Activated T-helper 2 cell treated with anti-CD3 and anti-CD28 coated beads, Interferon-gamma antibody, Interleukin-2, Interleukin-4, amounts not matched to agents 10 μg/mL and 5 μg/mL and 100 μg/mL, durations not matched to agents 14 hours and 24 hours and 36 hours (primary cell): Measurements from ENCODE around the gene GLS. TPM values are rescaled to one million over a fixed set of nuclear protein-coding genes. Genes with fewer than 3 reads are reported as not detected.

Experiments used
- DNase-seq: peaks from one replicate; pipeline ENCODE4 v3.0.0; 2021; ENCODE audit warnings: low spot score
- H3K27ac Mint-ChIP-seq: one replicate; pipeline ENCODE4 v1.8.0; 2021; ENCODE audit warnings: mixed read lengths
- H3K27me3 Mint-ChIP-seq: one replicate; pipeline ENCODE4 v1.8.0; 2021; ENCODE audit warnings: low read depth, mixed read lengths
- H3K36me3 Mint-ChIP-seq: one replicate; pipeline ENCODE4 v1.8.0; 2021; ENCODE audit warnings: low read depth, mixed read lengths
- H3K4me1 Mint-ChIP-seq: one replicate; pipeline ENCODE4 v1.8.0; 2021; ENCODE audit warnings: low read depth, mixed read lengths
- H3K4me3 Mint-ChIP-seq: one replicate; pipeline ENCODE4 v1.8.0; 2021; ENCODE audit warnings: low read depth, mild to moderate bottlenecking, moderate library complexity, mixed read lengths
- H3K9me3 Mint-ChIP-seq: one replicate; pipeline ENCODE4 v1.8.0; 2021; ENCODE audit warnings: mixed read lengths
- intact Hi-C: fragments of 100-400 bp; cut with micrococcal nuclease; formaldehyde crosslinking; loops from one replicate; pipeline ENCODE4 v1.15.1; 2023
- total RNA-seq: library from RNA; stranded (reverse); gene quantifications from 2 replicates; pipeline ENCODE4 v1.2.3, GENCODE V29; 2022

The GLS gene
- total RNA-seq, 1 donor from 2014 or later: 195 TPM

DNA sequence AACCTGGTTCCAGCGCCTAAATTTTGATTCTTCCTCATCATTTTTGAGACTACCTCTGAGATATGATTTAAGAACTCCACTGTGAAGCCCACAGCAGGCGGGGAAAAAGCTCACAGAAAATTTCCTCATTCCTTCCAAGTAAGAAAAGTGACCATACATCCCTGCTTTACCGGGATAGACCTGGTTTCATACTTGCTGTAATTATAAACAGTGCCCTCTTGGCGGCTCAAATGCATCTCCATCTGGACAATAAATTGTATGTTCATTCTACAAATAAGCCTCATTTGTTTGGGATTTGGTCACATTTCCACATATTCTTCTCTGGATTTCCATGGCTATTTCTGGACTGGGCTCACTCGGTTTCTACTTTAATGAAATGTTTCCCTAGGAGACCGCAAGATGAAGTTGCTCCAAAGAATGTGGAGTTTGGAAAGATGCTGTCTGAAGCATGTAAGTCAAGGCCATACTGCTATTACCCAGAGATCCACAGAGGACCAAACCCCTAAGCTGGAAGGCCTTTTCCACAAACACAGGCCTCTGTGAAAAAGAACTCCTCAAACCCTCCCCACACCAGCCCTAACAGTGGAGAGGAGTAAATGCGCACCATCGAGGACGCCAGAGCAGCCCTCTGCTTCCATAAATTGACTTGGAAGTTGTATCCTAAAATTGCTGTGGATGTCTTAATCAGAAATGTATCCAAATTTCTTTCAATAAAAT lies 119.5 kb downstream of the GLS start:
- no peaks in the 10 kb centered on the region for H3K27me3 Mint-ChIP-seq
- H3K4me1 Mint-ChIP-seq: peaks cover 74% of the 10 kb centered on the region
- intact Hi-C loops: no loop called here
- H3K9me3 Mint-ChIP-seq: peaks cover 22% of the 10 kb centered on the region
- no peak overlapping the region for H3K4me3 Mint-ChIP-seq
- H3K36me3 Mint-ChIP-seq: peaks cover 97% of the 10 kb centered on the region
- DNase-seq: no peak
- H3K27ac Mint-ChIP-seq: peak overlapping the region; percentile 37

DNA sequence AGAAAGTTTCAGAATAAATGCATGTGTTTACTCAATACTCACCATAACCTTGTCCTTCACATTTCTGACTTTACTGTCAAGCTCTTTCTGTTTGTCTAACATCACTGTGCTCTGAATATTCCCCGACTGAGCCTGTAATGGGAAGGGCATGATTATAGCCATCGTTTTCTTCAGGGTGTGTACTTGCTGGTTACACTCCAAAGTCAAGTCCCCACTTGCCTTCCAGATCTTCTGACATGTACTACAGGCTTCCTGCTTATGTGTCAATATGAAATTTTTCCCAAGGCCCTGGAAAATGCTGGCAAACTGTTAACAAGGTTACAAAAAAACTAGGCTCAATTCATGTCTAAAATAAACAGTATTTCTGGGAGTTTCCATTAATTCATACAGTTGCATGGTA lies 120.4 kb downstream of the GLS start:
- intact Hi-C loops: no loop called here
- H3K4me1 Mint-ChIP-seq: peaks cover 69% of the 10 kb centered on the region
- H3K27ac Mint-ChIP-seq: peak overlapping the region; percentile 47
- peaks cover 21% of the 10 kb centered on the region for H3K9me3 Mint-ChIP-seq
- no peak for DNase-seq
- no peaks in the 10 kb centered on the region for H3K27me3 Mint-ChIP-seq
- H3K4me3 Mint-ChIP-seq: no peak overlapping the region
- peaks cover 97% of the 10 kb centered on the region for H3K36me3 Mint-ChIP-seq

DNA sequence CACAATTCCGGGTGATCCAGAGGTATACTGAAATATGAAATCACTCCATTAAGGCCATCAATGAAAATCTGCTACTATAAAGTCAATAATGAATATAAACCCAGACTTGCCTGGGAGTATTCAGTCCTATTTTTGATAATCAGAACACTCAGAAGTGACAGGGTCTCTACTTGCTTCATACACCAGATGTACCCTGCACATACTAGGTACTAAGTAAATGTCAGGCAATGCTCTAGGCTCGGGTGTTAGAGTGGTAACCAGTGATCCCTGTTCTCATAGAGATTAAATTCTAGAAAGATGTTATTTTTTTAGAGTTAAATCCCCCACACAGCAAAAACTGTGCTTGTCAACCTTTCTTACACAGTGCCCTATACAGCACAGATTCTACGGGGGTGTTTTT lies 121.0 kb downstream of the GLS start:
- H3K27ac Mint-ChIP-seq: peak overlapping the region; percentile 47
- H3K9me3 Mint-ChIP-seq: peaks cover 21% of the 10 kb centered on the region
- intact Hi-C loops: no loop called here

DNA sequence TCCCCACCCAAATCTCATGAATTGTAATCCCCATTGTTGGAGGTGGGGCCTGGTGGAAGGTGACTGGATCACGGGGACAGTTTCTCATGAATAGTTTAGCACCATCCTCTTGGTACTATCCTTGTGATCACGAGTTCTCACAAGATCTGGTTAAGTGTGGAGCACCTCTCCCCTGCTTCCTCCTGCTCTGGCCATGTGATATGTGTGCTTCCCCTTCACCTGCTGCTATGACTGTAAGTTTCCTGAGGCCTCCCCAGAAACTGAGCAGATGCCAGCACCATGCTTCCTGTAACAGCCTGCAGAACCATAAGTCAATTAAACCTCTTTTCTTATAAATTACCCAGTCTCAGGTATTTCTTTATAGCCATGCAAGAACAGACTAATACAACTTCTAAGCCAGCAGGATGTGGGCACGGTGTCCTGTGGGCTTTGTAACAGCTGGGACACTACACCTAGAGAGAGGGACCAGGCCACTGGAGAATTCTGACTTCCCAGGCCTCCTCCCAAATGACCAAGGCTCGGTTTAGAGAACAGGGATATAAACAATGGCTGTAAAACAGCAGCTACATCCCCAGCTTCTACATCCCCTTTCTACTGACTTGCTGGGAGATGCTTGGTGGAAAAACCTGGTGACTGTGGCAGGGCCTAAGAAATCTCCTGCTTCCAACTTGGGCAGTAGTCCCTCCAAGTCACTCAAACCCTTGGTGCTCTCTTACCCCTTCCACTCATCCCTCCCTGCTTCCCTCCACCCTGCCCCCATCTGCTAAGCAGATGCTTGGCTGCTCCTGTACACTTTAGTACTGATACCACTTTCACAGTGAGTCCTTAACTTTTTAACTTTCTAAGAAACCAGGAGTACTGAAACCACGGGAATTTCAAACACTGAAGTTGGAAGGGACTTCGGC lies 123.0 kb downstream of the GLS start:
- H3K4me3 Mint-ChIP-seq: no peak overlapping the region
- H3K27ac Mint-ChIP-seq: peak overlapping the region; percentile 82
- no peaks in the 10 kb centered on the region for H3K27me3 Mint-ChIP-seq
- peaks cover 21% of the 10 kb centered on the region for H3K9me3 Mint-ChIP-seq
- peaks cover 74% of the 10 kb centered on the region for H3K4me1 Mint-ChIP-seq
- H3K36me3 Mint-ChIP-seq: peaks cover 100% of the 10 kb centered on the region
- DNase-seq: no peak
- intact Hi-C loops: no loop called here

More for the DNA sequence above, 121.0 kb downstream of the GLS start:
- no peak overlapping the region for H3K4me3 Mint-ChIP-seq
- peaks cover 68% of the 10 kb centered on the region for H3K4me1 Mint-ChIP-seq
- no peaks in the 10 kb centered on the region for H3K27me3 Mint-ChIP-seq
- DNase-seq: no peak
- peaks cover 97% of the 10 kb centered on the region for H3K36me3 Mint-ChIP-seq

DNA sequence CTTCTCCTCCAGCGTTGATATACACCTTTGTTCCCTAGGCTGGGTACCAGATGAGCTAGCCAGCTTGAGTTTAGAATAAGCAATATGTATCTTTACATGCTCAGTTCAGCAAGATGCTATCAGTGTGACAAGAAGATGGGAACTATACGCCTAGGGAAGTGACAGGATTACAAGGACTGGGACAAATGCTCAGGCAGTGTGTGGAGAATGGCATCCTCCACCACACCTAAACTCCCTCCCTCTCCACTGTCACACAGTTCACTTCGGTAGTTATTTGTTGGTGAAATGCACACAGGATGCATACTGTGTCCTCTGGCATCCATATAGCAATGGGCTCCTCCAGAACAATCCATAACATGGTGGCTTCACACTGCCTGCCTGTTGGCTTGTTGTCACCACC lies 125.7 kb downstream of the GLS start:
- intact Hi-C loops: no loop called here
- DNase-seq: no peak
- peaks cover 72% of the 10 kb centered on the region for H3K4me1 Mint-ChIP-seq
- H3K9me3 Mint-ChIP-seq: peaks cover 21% of the 10 kb centered on the region
- H3K27me3 Mint-ChIP-seq: no peaks in the 10 kb centered on the region
- H3K36me3 Mint-ChIP-seq: peaks cover 96% of the 10 kb centered on the region
- no peak overlapping the region for H3K4me3 Mint-ChIP-seq
- no peak overlapping the region for H3K27ac Mint-ChIP-seq

DNA sequence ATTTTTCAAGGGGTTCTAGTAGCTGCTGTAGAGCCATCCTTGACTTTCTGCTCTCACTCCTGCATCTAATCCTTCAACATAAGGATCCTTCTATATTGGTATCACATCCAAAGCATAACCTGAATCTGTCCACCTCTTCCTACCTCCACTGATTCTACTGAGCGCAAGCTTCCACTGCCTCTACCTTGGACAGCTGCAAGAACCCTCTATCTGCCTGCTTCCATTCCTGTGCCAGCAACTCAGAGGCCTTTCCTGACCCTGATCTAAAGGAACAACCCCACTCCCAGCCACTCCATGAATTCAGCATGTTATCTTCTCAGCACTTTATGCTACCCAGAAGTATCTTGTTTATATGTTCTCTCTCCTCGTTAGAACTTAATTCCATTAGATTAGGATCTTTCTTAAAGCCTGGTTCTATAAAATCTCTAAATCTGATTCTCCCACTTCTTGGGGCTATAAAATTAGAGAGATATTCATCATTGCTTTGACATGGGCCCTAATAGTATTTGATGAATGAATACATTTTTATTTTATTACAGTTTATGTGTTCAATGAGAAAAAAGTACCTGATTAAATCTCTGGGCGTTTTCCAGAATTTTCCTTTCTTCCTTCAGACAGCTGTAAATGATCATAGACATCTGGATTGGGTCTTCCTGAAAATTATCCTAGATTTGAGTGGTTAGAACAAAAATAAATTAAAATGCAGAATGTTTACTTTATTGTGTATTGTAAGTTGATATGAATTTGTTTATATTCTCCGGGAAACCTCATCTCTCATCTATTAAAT lies 126.6 kb downstream of the GLS start:
- H3K4me1 Mint-ChIP-seq: peaks cover 68% of the 10 kb centered on the region
- H3K27me3 Mint-ChIP-seq: no peaks in the 10 kb centered on the region
- intact Hi-C loops: no loop called here
- peak overlapping the region; percentile 16 for H3K27ac Mint-ChIP-seq
- no peak overlapping the region for H3K4me3 Mint-ChIP-seq
- DNase-seq: no peak
- peaks cover 21% of the 10 kb centered on the region for H3K9me3 Mint-ChIP-seq
- peaks cover 94% of the 10 kb centered on the region for H3K36me3 Mint-ChIP-seq

DNA sequence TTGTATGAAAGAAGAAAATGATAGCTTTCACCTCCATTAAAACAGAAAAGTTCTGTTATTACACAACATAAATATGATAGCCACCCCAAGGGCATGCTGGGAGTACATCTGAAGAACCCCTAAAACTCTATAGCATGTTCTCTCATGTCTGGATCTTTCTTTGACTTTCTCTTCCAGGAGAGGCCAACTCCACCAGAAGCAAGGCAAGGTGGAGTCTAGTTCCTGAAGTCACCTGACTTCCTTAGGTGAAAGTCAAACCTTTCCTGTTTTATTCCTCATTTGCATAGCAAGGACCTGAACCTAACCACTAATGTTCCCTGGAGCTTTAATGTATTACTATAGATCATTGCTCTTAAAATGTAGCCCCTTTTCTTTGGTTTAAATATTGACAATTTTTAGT lies 127.7 kb downstream of the GLS start:
- peak overlapping the region; percentile 29 for H3K27ac Mint-ChIP-seq
- intact Hi-C loops: no loop called here
- peaks cover 83% of the 10 kb centered on the region for H3K36me3 Mint-ChIP-seq
- H3K4me1 Mint-ChIP-seq: peaks cover 62% of the 10 kb centered on the region
- H3K9me3 Mint-ChIP-seq: peaks cover 19% of the 10 kb centered on the region
- no peak for DNase-seq
- no peaks in the 10 kb centered on the region for H3K27me3 Mint-ChIP-seq
- peak overlapping the region; percentile 28 for H3K4me3 Mint-ChIP-seq

DNA sequence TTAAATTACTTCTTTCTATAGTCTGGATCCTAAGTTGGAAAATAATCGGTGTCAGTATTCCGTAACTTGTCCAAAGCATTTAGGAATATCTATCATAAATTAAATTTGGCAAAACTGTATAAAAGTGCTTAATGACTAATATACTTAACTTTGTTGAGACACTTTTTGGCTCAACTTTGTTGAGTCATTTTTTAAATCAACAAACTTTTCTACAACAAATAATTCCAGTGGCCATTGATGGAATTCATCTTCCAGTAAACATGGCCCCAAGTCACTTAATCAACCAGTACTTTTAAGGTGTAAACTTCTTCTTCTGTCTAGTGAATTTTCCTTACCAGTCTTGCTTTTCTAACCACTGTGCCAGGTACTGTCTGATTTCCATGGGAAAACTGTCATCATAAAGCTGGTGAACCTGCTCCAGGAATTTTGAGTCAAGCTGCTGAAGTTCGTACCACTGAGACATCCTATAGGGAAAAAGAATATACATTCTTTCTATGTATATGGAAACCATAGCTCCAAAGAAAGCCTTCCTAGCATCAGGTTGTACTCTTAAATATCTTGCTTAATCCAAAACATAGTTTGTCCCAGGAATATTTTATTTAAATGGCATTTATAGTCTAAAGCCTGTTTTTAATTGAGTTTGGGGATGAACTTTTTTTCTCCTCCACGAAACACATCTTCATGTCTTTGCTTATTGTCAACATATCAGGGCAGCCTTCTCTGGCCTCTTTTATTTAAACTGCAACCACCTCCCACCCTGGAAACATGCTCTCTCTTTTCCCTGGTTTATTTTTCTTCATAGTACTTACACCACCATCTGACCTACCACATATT lies 129.1 kb downstream of the GLS start:
- peak overlapping the region; percentile 43 for H3K27ac Mint-ChIP-seq
- H3K36me3 Mint-ChIP-seq: peaks cover 68% of the 10 kb centered on the region
- peaks cover 5% of the 10 kb centered on the region for H3K9me3 Mint-ChIP-seq
- intact Hi-C loops: loop anchor here (5.0 kb wide), 1 partner anchor 1222 kb away; no protein-coding TSS in a partner anchor
- no peaks in the 10 kb centered on the region for H3K27me3 Mint-ChIP-seq
- no peak for DNase-seq
- H3K4me1 Mint-ChIP-seq: peaks cover 50% of the 10 kb centered on the region
- H3K4me3 Mint-ChIP-seq: peak overlapping the region; percentile 61

DNA sequence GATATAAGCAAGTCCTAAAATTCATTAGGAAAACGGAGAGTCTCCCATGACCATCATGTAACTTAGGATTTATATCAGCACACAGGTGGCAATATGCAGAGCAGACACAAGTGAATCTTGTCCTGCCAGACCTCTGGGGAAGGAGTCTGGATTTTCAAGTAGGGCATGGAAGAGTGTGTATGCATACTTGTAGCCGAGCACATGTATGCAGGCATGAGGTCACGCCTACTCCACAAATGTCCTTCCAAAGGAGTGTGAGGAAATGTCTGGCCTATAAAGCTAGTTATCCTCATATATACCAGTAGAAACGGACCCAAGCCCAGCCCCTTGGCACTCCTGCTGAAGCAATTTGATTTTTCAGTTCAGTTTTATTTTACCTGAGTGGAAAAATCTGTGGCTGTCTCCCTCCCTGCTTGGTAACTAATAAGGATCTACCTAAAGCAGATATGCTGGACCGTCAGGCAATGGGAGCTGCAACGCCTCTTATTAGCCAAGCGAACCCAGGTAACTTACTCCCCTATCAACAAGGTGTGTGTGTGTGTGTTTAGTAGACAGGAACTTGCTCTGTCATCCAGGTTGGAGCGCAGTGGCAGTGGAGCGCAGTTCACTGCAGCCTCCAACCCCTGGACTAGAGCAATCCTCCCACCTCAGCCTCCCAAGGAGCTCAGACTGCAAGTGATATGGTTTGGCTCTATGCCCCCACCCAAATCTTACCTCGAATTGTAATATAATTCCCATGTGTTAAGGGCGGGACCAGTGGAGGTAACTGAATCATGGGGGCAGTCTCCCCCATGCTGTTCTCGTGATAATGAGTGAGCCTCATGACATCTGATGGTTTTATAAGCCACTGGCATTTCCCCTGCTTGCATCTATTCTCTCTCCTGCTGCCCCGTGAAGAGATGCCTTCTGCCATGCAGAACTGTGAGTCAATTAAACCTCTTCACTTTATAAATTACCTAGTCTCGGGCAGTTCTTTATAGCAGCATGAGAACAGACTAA lies 130.6 kb downstream of the GLS start:
- Mint-ChIP-seq H3K27me3 (no peaks in the 10 kb centered on the region), H3K36me3 (peaks cover 54% of the 10 kb centered on the region), H3K9me3 (peaks cover 4% of the 10 kb centered on the region), H3K4me3 (no peak overlapping the region), H3K27ac (peak overlapping the region; percentile 50), H3K4me1 (peaks cover 43% of the 10 kb centered on the region)
- no peak for DNase-seq
- intact Hi-C loops: loop anchor here (5.0 kb wide), 1 partner anchor 1224 kb away; no protein-coding TSS in a partner anchor

DNA sequence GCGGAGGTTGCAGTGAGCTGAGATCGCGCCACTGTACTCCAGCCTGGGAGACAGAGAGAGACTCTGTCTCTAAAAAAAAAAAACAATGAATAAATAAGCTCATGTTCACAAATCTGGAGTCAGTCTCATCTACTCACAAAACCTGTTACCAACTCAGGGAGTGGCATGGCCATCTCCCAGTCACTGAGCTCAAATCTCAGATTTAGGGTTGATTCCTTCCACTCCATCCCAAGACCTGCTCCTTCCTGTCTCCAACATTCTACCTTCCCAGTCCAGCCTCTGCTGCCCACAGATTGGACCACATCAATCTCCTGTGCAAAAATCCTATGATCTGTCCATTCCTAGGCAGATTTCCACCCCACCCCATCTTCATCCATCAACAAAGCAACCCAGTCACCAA lies 131.7 kb downstream of the GLS start:
- Mint-ChIP-seq H3K36me3 (peaks cover 47% of the 10 kb centered on the region), H3K4me1 (peaks cover 39% of the 10 kb centered on the region), H3K27ac (no peak overlapping the region), H3K27me3 (no peaks in the 10 kb centered on the region), H3K4me3 (no peak overlapping the region), H3K9me3 (peaks cover 4% of the 10 kb centered on the region)
- no peak for DNase-seq
- intact Hi-C loops: loop anchor here (5.0 kb wide), 1 partner anchor 1225 kb away; no protein-coding TSS in a partner anchor
